Measurements from ENCODE around the gene SZT2.
"Not testable (repeated sequence)": the region's sequence is repeated elsewhere in the genome, so short reads cannot be mapped to it uniquely, and the experiment has no call there.

Gene SZT2

GRCh38 chr1:43453442-43454269 lies 64.0 kb downstream of the SZT2 start, which contains the start of gene HYI:
Gene HYI, minus strand, starts transcription at chr1:43453931. Its CDS starts 138 bp downstream, at chr1:43453793.
- peak; percentile 10 to 43 (median 35) for DNase-seq (ENCODE audit: low read depth in 2 of 3, low spot score in 2 of 3)

- peak in 2 of 3 experiments; percentile 23 to 34 for DNase-seq (ENCODE audit: low read depth in 2 of 3, low spot score in 2 of 3)
Measured at GRCh38 chr1:43454270-43455011, 64.7 kb downstream of the SZT2 start.

- no peak for DNase-seq (ENCODE audit: low read depth in 2 of 3, low spot score in 2 of 3)
Measured at GRCh38 chr1:43455213-43455889, 65.7 kb downstream of the SZT2 start.

- DNase-seq (ENCODE audit: low read depth in 2 of 3, low spot score in 2 of 3): not testable (repeated sequence)
Measured at GRCh38 chr1:43458379-43458778, 68.7 kb downstream of the SZT2 start.

- DNase-seq (ENCODE audit: low read depth in 2 of 3, low spot score in 2 of 3): no peak
Measured at GRCh38 chr1:43460988-43461693, 71.4 kb downstream of the SZT2 start.

GRCh38 chr1:43463479-43463878 lies 73.8 kb downstream of the SZT2 start:
- DNase-seq (ENCODE audit: low read depth in 2 of 3, low spot score in 2 of 3): no peak

- DNase-seq (ENCODE audit: low read depth in 2 of 3, low spot score in 2 of 3): no peak
Measured at GRCh38 chr1:43464681-43465504, 75.2 kb downstream of the SZT2 start.

GRCh38 chr1:43465505-43466067 lies 75.9 kb downstream of the SZT2 start:
- no peak for DNase-seq (ENCODE audit: low read depth in 2 of 3, low spot score in 2 of 3)

GRCh38 chr1:43466403-43466802 lies 76.7 kb downstream of the SZT2 start:
- DNase-seq (ENCODE audit: low read depth in 2 of 3, low spot score in 2 of 3): no peak

- DNase-seq (ENCODE audit: low read depth in 2 of 3, low spot score in 2 of 3): no peak
Measured at GRCh38 chr1:43468414-43468813, 78.7 kb downstream of the SZT2 start.

GRCh38 chr1:43469932-43470331 lies 80.2 kb downstream of the SZT2 start:
- DNase-seq (ENCODE audit: low read depth in 2 of 3, low spot score in 2 of 3): no peak

GRCh38 chr1:43472087-43472462 lies 82.4 kb downstream of the SZT2 start:
- no peak for DNase-seq (ENCODE audit: low read depth in 2 of 3, low spot score in 2 of 3)

GRCh38 chr1:43472463-43473151 lies 82.9 kb downstream of the SZT2 start:
- not testable (repeated sequence) for DNase-seq (ENCODE audit: low read depth in 2 of 3, low spot score in 2 of 3)

- DNase-seq (ENCODE audit: low read depth in 2 of 3, low spot score in 2 of 3): no peak
Measured at GRCh38 chr1:43473463-43473862, 83.8 kb downstream of the SZT2 start.

GRCh38 chr1:43475611-43476401 lies 86.1 kb downstream of the SZT2 start:
- not testable (repeated sequence) for DNase-seq (ENCODE audit: low read depth in 2 of 3, low spot score in 2 of 3)

- no peak for DNase-seq (ENCODE audit: low read depth in 2 of 3, low spot score in 2 of 3)
Measured at GRCh38 chr1:43477716-43478115, 88.0 kb downstream of the SZT2 start.

- no peak for DNase-seq (ENCODE audit: low read depth in 2 of 3, low spot score in 2 of 3)
Measured at GRCh38 chr1:43479414-43479813, 89.7 kb downstream of the SZT2 start.

GRCh38 chr1:43481491-43481890 lies 91.8 kb downstream of the SZT2 start:
- no peak for DNase-seq (ENCODE audit: low read depth in 2 of 3, low spot score in 2 of 3)
